Middle frontal gyrus (tissue), 1 donor: ENCODE measurements around the gene CORO7.
"Not testable (repeated sequence)": the region's sequence is repeated elsewhere in the genome, so short reads cannot be mapped to it uniquely, and the experiment has no call there.

ENCODE experiments used
- DNase-seq: peaks from one replicate; pipeline ENCODE4 v3.0.0-alpha.2; 2015; ENCODE audit warnings: low spot score; ENCODE audit errors: extremely low spot score

CORO7 gene

GRCh38 chr16:4338712-4339299, 77.6 kb downstream of the CORO7 start:
- no peak for DNase-seq

- DNase-seq: no peak
These were observed 78.2 kb downstream of the CORO7 start for GRCh38 chr16:4338125-4338582.

GRCh38 chr16:4337540-4338088, 78.8 kb downstream of the CORO7 start:
- DNase-seq: no peak

GRCh38 chr16:4336701-4337539, 79.5 kb downstream of the CORO7 start:
- DNase-seq: no peak

- DNase-seq: no peak
These were observed 81.5 kb downstream of the CORO7 start for GRCh38 chr16:4334724-4335495.

GRCh38 chr16:4333714-4334113, 82.7 kb downstream of the CORO7 start:
- not testable (repeated sequence) for DNase-seq

GRCh38 chr16:4333308-4333638, 83.1 kb downstream of the CORO7 start:
- DNase-seq: no peak

- DNase-seq: no peak
These were observed 83.6 kb downstream of the CORO7 start for GRCh38 chr16:4332623-4333307.

GRCh38 chr16:4332083-4332482, 84.3 kb downstream of the CORO7 start:
- no peak for DNase-seq

GRCh38 chr16:4330277-4330874, 86.0 kb downstream of the CORO7 start:
- DNase-seq: no peak

- DNase-seq: no peak
These were observed 87.3 kb downstream of the CORO7 start for GRCh38 chr16:4328782-4329775.

- DNase-seq: no peak
These were observed 88.2 kb downstream of the CORO7 start for GRCh38 chr16:4328046-4328781.

GRCh38 chr16:4327386-4328045, 88.9 kb downstream of the CORO7 start:
- no peak for DNase-seq

- no peak for DNase-seq
These were observed 91.1 kb downstream of the CORO7 start for GRCh38 chr16:4325253-4325758.

GRCh38 chr16:4324492-4325252, 91.7 kb downstream of the CORO7 start:
- no peak for DNase-seq

- DNase-seq: no peak
These were observed 92.4 kb downstream of the CORO7 start for GRCh38 chr16:4323845-4324488.
